NCI-H82 treated with DMSO at 0.1 percent for 48 hours (cell line): ENCODE measurements around the gene ZNF699.
"Not testable (repeated sequence)": the region's sequence is repeated elsewhere in the genome, so short reads cannot be mapped to it uniquely, and the experiment has no call there.

ENCODE experiments used
- DNase-seq: peaks from one replicate; lab custom pipeline; 2025; ENCODE audit not compliant: unreplicated experiment; lab: John Stamatoyannopoulos, UW

Gene ZNF699

DNA sequence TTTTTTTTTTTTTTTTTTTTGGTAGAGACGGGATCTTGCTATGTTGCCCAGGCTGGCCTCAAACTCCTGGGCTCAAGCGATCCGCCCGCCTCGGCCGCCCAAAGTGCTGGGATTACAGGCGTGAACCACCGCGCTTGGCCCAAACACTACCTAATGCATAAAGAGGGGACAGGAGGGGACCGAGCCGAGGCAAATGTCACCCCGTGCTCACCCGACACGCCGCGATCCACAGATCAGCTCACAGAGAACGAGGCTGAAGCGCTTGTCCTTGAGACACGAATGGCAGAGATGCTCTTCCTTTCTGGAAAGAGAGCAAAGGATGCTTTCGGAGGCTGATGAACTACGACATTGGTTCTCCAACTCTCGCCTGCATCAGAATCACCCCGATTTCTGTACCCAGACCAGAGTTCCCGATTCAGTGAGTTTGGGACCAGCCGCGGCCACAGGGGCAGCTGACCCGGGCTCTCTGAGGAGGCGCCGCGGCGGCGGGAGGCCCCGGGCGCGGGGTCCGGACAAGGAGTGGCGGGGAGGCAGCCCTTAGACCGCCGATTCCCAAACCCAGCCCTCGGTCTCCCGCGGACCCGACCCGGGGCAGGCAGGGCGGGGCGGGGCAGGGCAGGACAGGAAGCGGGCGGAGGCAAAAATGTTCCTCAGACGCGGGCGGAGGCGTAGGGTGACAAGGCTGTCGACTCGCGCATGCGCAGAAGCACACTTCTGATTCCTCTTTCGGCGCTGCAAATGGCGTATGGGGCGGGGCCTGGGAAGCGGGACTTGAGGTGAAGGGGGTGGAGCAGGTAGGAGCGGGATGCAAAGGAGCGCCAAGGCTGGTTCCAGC, at the start of gene ZNF699:
ZNF699 (minus strand) TSS at position 700 of the 835 bp plus-strand sequence. CDS start 4,719 bp downstream, outside the sequence.
- DNase-seq: peak; percentile 92

DNA sequence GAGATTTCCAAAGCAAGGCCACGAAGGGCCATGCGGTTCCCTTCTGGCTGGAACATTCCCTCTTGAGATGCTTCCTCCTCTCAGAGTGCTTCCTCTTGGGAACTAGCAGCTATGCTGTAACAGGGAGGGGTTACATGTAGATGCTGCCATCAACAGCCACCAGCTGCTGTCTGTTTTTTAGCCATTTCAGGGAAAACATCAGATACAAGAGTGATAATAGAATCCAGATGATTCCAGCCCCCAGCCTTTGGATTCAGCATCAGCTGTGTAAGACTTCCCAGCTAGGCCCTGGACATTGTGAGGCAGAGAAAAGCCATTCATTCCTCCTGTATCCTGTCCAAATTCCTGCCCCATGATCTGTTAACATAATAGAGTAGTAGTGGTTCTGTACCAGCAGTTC, 45.0 kb upstream of the ZNF699 start:
- DNase-seq: no peak

DNA sequence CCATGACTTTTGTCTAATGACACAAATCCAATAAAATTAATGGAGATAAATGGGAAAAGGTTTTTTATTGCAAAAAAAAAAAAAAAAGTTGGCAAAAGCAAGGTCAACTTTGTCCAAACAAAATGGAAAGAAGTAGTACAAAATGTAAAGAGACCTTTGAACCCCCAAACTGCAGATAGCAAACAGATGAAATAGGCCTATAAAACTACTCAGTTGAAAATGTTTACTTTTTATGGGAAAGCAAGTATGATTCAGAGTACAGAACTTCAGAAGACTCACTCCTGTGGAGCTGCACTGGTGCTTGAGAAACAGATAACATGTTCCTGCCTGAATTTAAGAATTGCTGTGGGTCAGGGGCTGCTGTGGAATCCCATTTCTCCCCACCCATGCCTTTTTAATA, 43.4 kb upstream of the ZNF699 start:
- DNase-seq: no peak

DNA sequence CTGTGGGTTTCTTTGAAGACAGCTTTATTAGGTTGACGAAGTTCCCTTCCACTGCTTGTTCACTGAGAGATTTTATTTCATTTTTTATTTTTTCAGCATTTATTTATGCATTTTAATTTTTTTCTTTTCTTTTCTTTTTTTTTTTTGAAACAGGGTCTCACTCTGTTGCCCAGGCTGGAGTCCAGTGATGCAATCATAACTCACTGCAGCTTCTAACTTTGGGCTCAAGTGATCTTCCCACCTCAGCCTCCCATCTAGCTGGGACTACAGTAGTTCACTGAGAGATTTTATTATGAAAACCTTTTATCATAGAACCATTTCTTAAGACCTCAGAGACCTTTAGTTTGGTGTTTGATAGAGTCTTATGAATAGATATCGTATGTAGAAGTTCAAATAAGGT, 42.9 kb upstream of the ZNF699 start:
- DNase-seq: no peak

DNA sequence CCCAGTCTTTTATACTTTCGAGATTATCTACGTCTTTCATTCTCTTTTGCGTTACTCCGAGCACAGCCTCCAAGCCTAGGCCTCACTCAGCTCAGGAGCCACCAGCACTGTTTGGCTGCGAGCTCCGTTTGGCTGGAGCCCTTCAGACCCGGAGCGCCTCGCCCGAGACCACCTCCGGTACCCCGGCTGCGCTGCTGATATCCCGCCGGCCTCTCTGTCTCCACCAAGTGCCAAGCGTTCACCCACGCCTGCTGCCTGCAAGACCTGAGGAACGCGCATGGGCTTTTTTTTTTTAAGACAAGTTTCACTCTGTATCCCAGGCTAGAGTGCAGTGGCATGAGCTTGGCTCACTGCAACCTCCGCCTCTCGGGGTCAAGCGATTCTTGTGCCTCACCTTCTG, 39.0 kb upstream of the ZNF699 start:
- no peak for DNase-seq

DNA sequence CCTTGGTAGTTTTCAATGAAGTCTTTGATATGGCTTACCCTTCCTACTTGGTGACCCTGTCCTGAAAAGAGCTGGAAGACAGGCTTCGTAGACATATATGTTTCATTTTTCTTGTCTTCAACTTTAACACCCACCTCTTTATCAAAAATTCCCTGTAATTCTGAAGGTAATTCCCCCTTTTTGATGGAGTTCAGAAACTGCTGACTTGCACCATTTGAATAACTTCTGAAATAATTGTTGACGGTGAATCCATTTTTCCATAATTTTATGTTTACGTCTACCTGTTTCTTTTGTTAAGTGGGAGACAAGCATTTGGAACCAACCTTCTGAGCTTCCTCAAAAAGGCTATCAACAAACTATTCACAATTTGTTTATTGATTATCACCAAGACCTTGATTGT, 38.6 kb upstream of the ZNF699 start:
- no peak for DNase-seq

DNA sequence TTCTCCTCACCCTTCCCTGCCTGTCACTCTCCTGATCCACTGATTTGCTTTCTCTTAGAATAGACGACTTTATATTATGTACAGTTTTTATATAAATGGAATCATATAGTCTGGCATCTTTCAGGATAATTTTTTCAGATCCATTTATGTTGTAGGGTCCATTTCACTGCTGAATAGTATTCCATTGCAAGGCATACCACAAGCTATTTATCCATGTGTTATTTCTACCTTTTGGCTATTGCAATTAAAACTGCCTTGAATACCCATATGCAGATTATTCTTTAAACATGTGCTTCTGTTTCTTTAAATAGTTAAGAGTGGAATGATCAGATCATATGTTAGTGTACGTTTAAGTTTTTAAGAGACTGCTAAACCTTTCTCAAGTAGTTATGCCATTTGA, 35.4 kb upstream of the ZNF699 start:
- no peak for DNase-seq

DNA sequence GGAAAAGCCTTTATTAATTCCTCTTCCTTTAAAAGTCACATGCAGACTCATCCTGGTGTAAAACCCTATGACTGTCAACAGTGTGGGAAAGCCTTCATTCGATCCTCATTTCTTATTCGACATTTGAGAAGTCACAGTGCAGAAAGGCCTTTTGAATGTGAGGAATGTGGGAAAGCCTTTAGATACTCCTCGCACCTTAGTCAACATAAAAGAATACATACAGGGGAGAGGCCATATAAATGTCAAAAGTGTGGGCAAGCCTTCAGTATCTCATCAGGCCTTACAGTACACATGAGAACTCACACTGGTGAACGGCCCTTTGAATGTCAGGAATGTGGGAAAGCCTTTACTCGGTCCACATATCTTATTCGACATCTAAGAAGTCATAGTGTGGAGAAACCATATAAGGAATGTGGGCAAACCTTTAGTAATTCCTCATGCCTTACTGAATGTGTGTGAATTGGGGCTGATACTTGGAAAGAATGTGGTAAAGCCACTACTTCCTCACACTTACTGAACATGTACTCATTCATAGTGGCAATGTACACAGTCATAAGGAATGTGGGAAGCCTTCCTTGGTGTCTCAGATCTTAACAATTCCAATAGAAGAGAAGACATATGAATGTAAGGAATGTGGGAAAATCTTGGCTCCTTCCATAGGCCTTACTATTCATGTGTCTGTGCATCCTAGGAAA, 33.1 kb upstream of the ZNF699 start:
- DNase-seq: no peak

DNA sequence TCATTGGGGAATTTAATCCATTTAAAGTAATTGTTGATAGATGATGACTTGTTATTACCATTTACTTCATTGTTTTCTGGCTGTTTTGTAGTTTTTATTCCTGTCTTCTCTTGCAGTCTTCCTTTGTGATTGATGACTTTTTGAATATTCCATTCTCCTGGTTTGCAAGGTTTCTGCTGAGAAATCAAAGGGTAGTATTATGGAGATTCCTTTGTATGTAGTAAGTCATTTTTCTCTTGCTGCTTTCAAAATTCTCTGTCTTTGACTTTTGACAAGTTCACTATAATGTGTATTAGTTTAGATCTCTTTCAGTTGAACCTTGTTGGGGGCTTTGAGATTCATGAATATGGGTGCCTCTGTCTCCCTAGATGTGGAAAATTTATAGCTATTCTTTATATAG, 20.4 kb upstream of the ZNF699 start:
- no peak for DNase-seq

DNA sequence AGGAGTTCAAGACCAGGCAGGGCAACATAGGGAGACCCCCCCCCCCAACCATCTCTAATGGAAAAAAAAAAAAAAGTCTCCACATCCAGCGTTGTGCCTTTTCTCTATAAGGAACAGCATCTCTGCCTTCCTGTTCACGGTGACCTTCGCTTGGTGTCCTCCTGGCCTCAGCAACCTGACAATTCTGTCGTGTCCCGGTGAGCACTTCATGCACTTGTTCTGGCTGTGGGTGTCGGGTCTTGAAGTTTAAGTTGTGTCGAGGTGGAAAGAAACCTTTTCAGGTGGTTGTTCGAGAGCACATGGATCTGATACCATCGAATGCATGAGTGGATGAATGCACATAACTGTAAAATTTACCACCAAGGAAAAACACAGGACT, 14.9 kb upstream of the ZNF699 start:
- DNase-seq: no peak

DNA sequence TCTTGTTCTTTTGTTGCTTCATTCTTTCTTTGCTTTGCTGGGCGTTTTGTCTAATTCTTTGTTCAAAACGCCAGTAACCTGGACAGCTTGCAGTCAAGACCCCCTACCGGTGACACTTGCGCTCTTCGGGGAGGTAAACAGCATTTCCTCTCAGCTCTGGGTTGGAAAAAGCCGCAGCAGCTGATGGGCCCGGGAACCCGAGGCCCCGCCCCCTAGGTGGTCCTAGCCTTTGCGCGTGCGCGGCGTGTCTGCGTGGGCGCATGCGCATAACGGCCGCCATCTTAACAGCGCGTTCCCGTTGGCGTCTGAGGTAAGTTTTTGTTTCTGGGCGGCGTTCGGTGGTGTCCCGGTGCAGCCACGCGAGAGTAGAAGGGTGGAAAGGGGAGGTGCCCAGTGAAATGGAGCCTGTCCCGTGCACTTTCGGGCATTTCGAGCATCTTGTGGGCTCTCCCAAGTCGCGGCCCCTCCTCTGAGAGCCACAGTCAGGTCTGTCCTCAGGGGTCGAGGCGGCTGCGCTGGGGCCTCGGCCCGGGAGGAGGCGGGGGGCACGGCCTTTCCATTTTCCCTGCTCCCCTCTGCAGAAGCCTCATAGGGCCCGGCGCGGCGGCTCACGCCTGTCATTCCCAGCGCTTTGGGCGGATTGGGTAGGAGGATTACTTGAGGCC, 14.4 kb upstream of the ZNF699 start, which contains the start of gene ZNF559:
ZNF559 (plus strand) TSS at position 261 of the 665 bp plus-strand sequence. CDS start 14,371 bp downstream, outside the sequence.
- DNase-seq: peak; percentile 89

DNA sequence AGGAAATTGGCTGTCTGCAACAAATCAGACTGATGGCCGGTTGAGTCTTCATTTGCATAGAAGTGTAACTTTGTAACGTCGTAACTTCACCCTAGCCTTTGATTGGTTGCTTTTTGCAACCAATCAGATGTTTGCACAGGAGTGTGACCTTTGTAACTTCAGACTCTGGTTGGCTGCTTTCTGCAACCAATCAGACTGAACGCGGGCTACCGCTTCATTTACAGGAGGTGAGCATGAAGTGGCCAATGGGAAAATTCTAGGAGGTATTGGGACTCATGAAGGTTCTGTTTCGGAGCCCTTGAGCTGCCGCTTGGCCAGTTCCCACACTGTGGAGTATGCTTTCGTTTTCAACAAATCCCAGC, 13.9 kb upstream of the ZNF699 start:
- DNase-seq: peak; percentile 30

DNA sequence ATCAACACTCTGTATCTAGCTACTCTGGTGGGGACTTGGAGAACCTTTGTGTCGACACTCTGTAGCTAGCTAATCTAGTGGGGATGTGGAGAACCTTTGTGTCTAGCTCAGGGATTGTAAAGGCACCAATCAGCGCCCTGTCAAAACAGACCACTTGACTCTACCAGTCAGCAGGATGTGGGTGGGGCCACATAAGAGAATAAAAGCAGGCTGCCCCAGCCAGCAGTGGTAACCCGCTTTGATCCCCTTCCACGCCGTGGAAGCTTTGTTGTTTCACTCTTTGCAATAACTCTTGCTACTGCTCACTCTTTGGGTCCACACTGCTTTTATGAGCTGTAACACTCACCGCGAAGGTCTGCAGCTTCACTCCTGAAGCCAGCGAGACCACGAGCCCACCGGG, 12.6 kb upstream of the ZNF699 start:
- DNase-seq: not testable (repeated sequence)

DNA sequence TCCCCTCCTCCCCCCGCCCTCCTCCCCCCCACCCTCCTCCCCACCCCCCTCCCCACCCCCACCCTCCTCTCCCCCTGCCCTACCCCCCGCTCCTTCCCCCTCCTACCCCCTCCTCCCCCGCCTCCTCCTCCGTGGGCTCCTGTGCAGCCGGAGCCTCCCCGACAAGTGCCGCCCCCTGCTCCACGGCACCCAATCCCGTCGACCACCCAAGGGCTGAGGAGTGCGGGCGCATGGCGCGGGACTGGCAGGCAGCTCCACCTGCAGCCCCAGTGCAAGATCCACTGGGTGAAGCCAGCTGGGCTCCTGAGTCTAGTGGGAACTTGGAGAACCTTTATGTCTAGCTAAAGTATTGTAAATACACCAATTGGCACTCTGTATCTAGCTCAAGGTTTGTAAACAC, 12.1 kb upstream of the ZNF699 start:
- not testable (repeated sequence) for DNase-seq

DNA sequence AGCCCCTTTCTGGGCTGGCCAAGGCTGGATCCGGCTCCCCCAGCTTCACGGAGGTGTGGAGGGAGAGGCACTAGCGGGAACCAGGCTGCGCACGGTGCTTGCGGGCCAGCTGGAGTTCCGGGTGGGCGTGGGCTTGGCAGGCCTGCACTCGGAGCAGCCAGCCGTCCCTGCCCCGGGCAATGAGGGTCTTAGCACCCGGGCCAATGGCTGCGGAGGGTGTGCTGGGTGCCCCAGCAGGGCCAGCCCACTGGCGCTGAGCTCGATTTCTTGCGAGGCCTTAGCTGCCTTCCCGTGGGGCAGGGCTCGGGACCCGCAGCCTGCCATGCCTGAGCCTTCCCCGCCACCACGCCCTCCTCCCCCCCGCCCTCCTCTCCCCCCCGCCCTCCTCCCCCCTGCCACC, 11.7 kb upstream of the ZNF699 start:
- no peak for DNase-seq

DNA sequence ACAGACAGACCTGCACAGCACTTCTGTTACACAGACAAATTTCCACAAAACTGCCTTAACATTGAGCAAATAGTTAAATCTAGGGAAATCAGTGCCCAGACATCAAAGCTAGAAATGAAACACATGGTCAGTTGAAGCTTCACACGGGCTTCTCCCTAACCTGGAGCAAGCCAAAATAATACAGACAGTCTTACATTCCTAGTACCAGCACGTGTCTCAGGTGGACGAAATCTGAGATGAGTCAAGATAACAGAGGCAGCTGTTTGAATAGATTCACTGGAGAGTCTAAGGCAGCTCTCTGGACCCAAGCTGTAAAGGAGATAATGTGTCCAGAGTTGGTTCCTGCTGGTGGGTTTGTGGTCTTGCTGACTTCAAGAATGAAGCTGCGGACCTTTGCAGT, 4.1 kb upstream of the ZNF699 start:
- no peak for DNase-seq

DNA sequence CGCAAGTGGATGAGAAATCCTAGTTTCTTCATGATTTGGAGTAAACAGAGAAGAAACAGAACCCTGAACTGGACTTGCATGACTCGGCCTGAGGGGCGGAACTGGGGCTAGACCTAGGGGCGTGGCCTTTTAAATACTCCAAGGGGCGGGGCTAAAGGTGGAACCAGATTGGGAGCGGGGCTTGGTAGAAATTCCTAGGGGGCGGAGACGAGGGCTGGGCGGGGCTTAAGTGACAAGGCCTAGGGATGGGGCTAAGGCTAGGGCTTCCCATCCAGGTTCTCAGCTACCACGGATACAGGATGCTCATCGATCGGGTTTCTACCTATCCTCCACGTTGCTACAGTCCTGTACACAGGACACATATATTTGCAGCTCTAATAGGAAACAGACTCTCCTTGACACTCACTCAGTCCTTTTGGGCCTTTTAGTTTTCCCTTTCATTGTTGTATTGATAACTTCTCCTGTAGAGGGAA, 372 bp upstream of the ZNF699 start:
- DNase-seq: peak; percentile 92

DNA sequence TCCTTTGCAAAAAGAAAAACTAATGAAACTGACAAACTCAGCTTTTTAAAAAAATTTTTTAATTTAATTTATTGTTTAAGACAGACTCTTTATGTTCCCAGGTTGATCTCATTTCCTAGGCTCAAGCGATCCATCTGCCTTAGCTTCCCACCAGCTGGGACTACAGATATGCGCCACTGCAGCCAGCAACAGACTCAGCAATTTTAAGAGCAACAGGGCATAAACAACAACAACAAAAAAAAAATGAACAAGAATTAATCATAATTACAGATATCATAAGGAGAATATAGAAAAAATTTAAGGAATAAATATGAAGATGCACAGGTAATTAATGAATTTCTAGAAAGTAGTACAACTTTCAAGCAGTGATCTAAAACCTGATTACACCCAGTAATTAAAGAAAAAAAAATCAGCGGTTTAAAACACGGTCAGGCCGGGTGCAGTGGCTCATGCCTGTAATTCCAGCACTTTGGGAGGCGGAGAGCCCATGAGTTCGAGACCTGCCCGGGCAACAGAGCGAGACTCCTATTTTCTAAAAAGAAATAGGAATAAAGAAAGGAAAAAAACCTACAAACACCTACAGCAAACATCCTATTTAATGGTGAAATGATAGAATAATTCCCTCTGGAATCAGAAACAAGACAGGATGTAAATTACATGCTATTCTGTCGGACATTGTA, 1.4 kb downstream of the ZNF699 start:
- DNase-seq: no peak

DNA sequence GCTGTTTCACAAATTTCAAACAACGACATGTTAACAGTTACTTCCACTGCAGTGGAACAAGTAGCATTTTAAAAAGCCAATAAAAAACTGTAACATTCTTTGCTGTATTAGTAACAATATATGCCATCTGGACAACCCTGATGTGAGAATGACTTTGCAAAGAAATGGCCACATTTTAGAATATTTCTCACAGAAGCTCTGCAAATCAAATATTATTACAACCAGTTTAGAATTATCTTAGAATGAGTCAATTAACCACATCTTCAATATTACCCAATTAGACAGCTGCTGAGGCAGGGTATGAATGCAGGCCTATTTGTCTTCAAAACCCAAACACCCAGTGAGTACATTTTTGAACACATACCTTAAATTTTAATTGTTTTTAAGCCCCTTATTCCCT, 3.2 kb downstream of the ZNF699 start:
- no peak for DNase-seq

DNA sequence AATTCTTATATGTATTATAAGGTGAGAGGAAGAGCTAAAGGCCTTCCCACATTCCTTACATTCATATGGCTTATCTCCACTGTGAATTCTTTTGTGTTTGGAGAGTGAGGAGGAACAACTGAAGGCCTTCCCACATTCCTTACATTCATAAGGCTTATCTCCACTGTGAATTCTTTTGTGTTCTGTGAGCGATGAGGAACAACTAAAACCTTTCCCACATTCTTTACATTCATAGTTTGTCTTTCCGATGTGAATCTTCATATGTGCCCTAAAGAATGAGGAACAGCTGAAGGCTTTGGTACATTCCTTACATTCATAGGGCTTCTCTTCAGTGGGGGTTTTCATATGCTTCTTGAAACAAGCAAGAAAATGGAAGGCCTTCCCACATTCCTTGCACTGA, 13.3 kb downstream of the ZNF699 start:
- DNase-seq: no peak

DNA sequence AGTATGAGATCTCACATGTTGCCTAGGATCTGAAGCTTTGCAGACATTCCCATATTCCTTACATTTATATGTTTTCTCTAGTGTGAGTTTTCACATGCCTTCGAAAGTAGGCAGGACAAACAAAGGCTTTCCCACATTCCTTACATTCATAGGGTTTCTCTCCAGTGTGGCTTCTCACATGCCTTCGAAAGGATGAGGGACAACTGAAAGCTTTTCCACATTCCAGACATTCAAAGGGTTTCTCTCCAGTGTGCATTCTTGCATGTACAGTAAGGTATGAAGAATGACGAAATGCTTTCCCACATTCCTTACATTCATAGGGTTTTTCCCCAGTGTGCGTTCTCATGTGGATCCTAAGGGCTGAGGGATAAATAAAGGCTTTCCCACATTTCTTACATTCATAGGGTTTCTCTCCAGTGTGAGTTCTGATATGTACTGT, 14.2 kb downstream of the ZNF699 start:
- no peak for DNase-seq
